GM12872 (cell line): Measurements from ENCODE around the gene FOXN4.

Source experiments
- TF ChIP-seq, protein P1 (sequence below): IDR thresholded peaks from 3 replicates; pipeline ENCODE4 v1.5.1; 2011; ENCODE audit warnings: low read depth, mild to moderate bottlenecking, low read length, moderate library complexity; ENCODE audit not compliant: insufficient read depth

FOXN4 gene

DNA sequence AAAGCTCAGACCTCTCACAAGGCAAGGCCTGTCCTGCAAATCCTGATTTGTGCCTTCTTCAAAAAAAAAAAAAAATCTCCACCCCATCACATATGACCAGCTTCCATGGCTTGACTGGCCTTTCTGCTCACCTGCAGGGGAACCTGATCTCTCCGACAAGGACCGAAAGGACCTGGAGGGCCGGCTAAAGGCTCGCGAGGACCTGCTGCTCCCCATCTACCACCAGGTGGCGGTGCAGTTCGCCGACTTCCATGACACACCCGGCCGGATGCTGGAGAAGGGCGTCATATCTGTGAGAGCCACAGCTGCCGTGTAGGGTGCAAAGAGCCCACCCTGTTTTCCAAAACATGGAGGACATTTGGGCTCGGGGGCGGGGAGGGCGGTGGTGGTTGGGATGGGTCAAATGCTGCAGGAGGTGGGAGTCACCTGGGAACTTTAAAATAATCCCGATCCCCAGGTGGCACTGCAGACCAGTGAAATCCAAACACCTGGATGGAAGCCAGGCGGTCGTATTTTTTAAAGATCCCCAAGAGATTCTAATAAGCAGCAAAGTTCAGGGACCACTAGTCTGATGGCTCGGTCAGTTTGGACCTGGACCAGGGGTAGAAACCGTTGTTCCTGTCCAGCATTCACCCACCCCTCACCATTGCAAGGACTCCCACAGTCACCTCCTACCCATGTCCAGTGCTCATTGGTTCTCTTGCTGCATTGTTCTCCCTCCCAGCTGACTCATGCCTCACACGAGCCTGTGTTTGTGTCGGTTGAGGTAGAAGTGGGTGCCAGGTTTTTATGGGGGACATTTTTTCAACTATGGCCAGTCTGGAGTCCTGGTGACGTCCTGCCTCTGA, 44.8 kb downstream of the FOXN4 start:
- TF ChIP-seq, protein P1, sequence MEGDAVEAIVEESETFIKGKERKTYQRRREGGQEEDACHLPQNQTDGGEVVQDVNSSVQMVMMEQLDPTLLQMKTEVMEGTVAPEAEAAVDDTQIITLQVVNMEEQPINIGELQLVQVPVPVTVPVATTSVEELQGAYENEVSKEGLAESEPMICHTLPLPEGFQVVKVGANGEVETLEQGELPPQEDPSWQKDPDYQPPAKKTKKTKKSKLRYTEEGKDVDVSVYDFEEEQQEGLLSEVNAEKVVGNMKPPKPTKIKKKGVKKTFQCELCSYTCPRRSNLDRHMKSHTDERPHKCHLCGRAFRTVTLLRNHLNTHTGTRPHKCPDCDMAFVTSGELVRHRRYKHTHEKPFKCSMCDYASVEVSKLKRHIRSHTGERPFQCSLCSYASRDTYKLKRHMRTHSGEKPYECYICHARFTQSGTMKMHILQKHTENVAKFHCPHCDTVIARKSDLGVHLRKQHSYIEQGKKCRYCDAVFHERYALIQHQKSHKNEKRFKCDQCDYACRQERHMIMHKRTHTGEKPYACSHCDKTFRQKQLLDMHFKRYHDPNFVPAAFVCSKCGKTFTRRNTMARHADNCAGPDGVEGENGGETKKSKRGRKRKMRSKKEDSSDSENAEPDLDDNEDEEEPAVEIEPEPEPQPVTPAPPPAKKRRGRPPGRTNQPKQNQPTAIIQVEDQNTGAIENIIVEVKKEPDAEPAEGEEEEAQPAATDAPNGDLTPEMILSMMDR, result peak; percentile 91

DNA sequence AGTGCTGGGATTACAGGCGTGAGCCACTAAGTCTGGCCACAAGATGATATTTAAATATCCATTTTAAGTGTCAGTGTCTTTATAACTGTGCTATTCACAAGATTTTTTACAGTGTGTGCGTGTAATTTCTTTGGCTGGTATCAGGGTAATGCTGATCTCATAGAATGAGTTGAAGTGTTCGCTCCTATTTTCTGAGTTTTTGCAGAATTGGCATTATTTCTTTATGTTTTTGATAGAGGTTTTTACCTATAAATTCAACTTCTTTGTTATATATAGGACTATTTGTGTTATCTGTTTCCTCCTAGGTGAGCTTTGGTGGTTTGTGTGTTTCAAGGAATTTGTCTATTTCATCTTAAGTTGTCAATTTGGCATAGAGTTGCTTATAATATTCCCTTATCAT, 45.6 kb downstream of the FOXN4 start:
- TF ChIP-seq, protein P1, result no peak

DNA sequence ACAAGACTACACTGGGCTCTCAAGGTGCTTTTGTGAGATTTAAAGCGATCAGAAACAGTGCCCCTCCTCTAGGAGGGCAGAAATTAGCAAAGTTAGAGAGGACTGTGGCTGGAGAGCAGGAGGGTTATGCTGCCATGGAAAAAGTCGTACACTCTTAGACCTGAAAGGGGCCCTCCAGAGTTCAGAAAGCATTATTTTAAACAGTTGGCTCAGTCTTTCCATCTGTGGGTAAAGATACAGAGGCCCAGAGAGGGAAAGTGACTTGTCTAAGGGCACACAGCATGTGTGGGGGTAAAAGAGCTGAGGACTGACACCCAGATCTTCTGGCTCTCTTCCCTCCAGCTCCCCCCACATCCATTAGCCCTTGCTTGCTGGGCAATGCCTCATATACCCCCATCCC, 47.1 kb downstream of the FOXN4 start:
- TF ChIP-seq, protein P1, result no peak

DNA sequence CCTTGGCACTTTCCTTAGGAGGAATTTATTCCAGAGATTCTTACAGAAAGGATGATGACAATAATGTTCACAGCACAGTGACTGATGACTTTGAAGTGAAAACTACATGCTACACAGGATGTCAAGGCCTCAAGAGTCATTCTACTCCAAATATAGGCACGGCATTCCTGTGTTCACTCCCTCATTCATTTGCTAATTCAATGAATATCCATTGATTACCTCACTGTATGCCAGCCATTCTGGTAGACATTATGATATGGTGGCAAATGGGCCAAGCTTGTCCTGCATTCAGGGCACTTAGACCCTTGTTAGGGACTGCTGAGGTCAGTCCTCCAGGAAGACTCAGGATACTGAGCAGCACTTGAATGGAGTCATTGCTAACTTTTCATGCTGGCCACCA, 48.0 kb downstream of the FOXN4 start:
- TF ChIP-seq, protein P1, result no peak

DNA sequence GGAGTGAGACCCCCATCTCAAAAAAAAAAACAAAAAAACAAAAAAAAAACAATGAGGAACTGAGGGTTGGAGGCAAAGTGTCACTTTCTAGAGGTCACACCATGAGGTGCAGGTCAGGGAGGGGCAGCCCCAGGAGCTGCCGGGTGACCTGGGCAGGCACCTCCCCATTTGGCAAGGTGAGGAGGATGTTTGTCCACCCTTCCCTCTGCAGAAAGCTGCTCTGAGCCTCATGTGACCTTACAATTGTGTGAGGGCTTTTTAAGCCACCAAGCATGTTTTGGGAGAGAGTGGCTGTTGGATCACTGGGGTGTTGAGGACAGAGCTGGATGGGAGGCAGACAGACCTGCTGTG, 49.6 kb downstream of the FOXN4 start:
- TF ChIP-seq, protein P1, result no peak

DNA sequence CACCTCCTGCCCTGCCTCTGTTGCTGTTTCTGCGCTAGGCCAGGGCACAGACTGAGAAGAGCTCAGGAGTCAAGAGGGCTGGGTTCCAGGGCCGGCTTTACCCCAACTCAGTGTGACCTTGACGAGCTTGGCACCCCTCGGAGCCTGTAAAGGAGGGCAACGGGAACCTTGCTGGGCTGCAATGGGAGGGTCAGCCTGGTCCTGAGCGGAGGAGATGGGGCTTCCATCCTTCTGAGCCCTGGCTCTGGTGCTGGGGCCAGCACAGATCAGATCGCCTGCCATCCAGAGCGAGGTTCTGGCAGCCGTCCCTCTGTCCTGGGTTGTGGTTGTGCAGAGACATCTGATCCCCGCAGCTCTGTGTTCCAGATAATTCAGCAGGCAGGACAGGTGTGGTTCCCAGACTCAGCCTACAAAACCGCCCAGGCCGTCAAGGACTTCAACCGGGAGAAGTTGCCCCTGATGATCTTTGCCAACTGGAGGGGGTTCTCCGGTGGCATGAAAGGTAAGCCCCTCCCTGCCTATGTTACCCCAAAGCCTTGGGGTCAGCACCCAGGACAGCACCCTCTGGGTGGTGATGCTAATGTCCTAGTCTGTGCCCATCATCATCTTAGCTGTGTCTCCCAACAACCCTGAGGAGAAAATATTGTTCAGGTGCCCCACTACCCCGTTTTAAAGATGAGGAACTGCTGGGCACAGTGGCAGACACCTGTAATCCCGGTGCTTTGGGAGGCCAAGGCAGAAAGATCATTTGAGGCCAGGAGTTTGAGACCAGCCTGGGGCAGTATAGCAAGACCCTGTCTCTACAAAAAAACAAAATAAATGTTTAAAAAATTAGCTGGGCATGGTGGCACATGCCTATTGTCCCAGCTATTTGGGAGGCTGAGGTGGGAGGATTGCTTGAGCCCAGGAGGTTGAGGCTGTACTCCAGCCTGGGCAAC, 50.2 kb downstream of the FOXN4 start:
- TF ChIP-seq, protein P1, result no peak

DNA sequence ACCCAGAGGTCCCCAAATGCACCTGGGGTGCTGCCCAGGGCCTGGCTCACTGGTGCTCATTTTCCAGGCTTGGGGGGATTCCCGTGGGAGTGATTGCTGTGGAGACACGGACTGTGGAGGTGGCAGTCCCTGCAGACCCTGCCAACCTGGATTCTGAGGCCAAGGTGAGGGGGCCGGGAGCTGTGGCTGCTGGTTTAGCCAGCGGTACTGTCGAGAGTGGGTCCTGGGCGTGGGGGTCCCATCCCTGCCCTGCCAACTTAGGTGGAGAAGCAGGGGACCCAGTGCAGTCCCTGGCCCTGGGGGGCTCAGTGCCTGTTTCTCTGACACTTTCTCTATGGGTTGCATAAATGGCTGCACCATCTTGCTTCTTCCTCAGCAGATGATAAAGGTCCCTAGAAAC, 50.9 kb downstream of the FOXN4 start:
- TF ChIP-seq, protein P1, result no peak
